ENCODE measurements around the gene FUT7.

DNA sequence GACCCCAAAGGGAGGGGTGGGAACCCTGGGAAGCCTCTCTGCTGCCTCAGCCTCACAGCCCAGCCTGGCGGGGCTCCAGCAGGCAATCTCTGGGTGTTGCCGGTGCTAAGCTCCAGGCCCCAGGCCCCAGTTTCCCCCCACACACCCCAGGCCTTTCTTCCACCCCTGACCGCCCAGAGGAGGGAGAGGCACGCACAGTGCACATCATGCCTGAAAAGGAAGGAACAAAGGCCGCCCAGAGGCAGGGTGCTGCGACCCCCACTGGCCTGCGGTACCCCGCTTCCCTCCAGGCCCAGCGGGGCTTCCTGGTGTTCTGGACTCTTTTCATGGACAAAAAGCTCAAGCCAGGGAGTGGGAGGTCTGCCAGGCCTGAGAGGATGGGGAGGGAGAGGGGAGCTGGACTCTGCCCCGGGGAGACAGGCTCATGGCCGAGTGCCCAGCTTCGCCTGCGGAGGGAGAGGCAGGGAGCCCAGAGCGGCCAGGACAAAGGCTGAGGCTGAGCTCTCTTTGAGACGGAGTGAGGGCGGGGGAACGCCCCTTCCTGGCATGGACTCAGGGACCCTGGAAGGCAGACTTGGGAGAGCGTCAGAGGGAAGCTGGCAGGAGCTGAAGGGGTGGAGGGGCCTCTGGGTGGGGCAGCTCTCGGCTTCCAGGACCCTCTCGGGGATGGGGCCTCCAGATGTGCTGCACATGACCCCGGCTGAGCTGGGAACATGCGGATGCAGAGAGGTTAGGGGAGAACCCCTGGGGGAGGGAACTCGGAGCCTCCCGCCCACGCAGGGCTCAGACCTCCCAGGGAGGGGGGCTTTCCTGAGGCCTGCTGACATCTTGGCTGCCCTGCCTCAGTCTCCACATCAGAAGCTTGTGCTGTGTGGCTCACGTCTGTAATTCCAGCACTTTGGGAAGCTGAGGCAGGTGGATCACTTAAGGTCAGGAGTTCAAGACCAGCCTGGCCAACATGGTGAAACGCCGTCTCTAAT, 23.8 kb upstream of the FUT7 start:
- TF ChIP-seq POLR2AphosphoS5 (IDR thresholded peaks at IDR 0.05; ENCODE audit: low read depth, low read length) (no peak), POLR2A (IDR thresholded peaks at IDR 0.05; ENCODE audit: low read depth, low read length) (no peak), TAF1 (IDR thresholded peaks at IDR 0.05; ENCODE audit: low read depth, low read length) (no peak), POU2F2 (IDR thresholded peaks at IDR 0.05; ENCODE audit: low read depth, low read length) (no peak), SPI1 (IDR thresholded peaks at IDR 0.05; ENCODE audit: low read depth, low read length) (no peak)

Data from GM12891 (cell line).